OCI-LY7 (cell line): ENCODE measurements around the gene ANXA4. TPM values are rescaled to one million over a fixed set of nuclear protein-coding genes. Genes with fewer than 3 reads are reported as not detected.

ENCODE experiments used
- BruUV-seq: library from RNA; stranded (reverse); fragments of 400-500 nt; replicated peaks from 2 replicates; lab custom pipeline; 2021; lab: Mats Ljungman, UMichigan
- CTCF ChIA-PET: fragments of 300-600 bp; sonication (Branson Sonifier 250); formaldehyde crosslinking; loops from one replicate; lab custom pipeline; 2022; ENCODE audit warnings: antibody characterized with exemption; ENCODE audit not compliant: unreplicated experiment; lab: Charles Lee
- POLR2A ChIA-PET: fragments of 300-600 bp; sonication (Branson Sonifier 250); formaldehyde crosslinking; loops from one replicate; lab custom pipeline; 2022; ENCODE audit warnings: antibody characterized with exemption; lab: Charles Lee
- DNase-seq: peaks from one replicate; pipeline ENCODE4 v3.0.0-alpha.2; 2015; ENCODE audit warnings: low spot score
- H2AFZ ChIP-seq: fragments of 200-600 bp; sonication (generic), shearing (Covaris generic); 2 replicates; pipeline ENCODE4 v1.6.1; 2014; ENCODE audit warnings: mild to moderate bottlenecking, antibody characterized with exemption, low read length, moderate library complexity
- H3K27ac ChIP-seq: fragments of 200-600 bp; sonication (generic); 2 replicates; pipeline ENCODE4 v1.5.1; 2014; ENCODE audit warnings: mixed run types, low read depth, mild to moderate bottlenecking, moderate library complexity, low read length, inconsistent platforms; ENCODE audit not compliant: poor library complexity, severe bottlenecking
- H3K36me3 ChIP-seq: fragments of 200-600 bp; sonication (generic); 2 replicates; pipeline ENCODE4 v1.6.1; 2014; ENCODE audit warnings: mild to moderate bottlenecking, antibody characterized with exemption, low read length, moderate library complexity, mixed read lengths; ENCODE audit not compliant: insufficient read depth
- H3K4me1 ChIP-seq: fragments of 200-600 bp; sonication (generic); 2 replicates; pipeline ENCODE4 v1.5.1; 2014; ENCODE audit warnings: mild to moderate bottlenecking, low read length; ENCODE audit not compliant: insufficient read depth, poor library complexity, severe bottlenecking
- H3K4me2 ChIP-seq: fragments of 200-600 bp; sonication (generic); 2 replicates; pipeline ENCODE4 v1.6.1; 2014; ENCODE audit warnings: mild to moderate bottlenecking, low read length
- H3K4me3 ChIP-seq: fragments of 200-600 bp; sonication (generic); 2 replicates; pipeline ENCODE4 v1.5.1; 2014; ENCODE audit warnings: mild to moderate bottlenecking, low read depth, low read length; ENCODE audit not compliant: poor library complexity, severe bottlenecking
- H3K79me2 ChIP-seq: fragments of 200-600 bp; sonication (generic); 2 replicates; pipeline ENCODE4 v1.6.1; 2016; ENCODE audit warnings: low read depth, mild to moderate bottlenecking, low read length, moderate library complexity, mixed read lengths; ENCODE audit not compliant: insufficient read depth
- H3K9me2 ChIP-seq: fragments of 200-600 bp; sonication (generic); 2 replicates; pipeline ENCODE4 v1.6.1; 2016; ENCODE audit warnings: mild to moderate bottlenecking, low read length, mixed read lengths; ENCODE audit not compliant: insufficient read depth
- H3K9me3 ChIP-seq: fragments of 200-600 bp; sonication (generic); 2 replicates; pipeline ENCODE4 v1.6.1; 2014; ENCODE audit warnings: mild to moderate bottlenecking, mixed run types, low read length, mixed read lengths
- H4K20me1 ChIP-seq: fragments of 200-600 bp; sonication (generic); 2 replicates; pipeline ENCODE4 v1.6.1; 2014; ENCODE audit warnings: mild to moderate bottlenecking, antibody characterized with exemption, low read length, moderate library complexity, mixed read lengths; ENCODE audit not compliant: insufficient read depth
- CTCF ChIP-seq: fragments of 200-600 bp; sonication (generic); conservative IDR thresholded peaks from 2 replicates; pipeline ENCODE4 v1.5.1; 2014; ENCODE audit warnings: mild to moderate bottlenecking, antibody characterized with exemption, low read length, moderate library complexity, mixed read lengths
- EZH2phosphoT487 ChIP-seq: fragments of 200-600 bp; sonication (generic); IDR thresholded peaks from 2 replicates; pipeline ENCODE4 v1.6.1; 2018; ENCODE audit warnings: low read depth, borderline replicate concordance, mild to moderate bottlenecking, mixed run types, antibody characterized with exemption, low read length, moderate library complexity, mixed read lengths
- intact Hi-C: fragments of 100-400 bp; cut with micrococcal nuclease; formaldehyde crosslinking; loops from one replicate; pipeline ENCODE4 v1.10.0; 2022; ENCODE audit not compliant: unreplicated experiment
- total RNA-seq, 2 experiments: library from RNA; depleted of rRNA in 1 of 2; stranded (reverse); fragments of >200 nt in 1 of 2; shearing (Covaris generic) in 1 of 2; gene quantifications; 2 replicates each; pipeline ENCODE4 v1.2.3, GENCODE V29; 2014 to 2022

ANXA4 gene
- total RNA-seq, 2 experiments from 2014 or later: 0.38 to 3.5 TPM

- Histone ChIP-seq H3K27ac (no peak overlapping the region), H4K20me1 (no peaks in the 10 kb centered on the region), H3K4me2 (no peak overlapping the region), H3K9me3 (no peaks in the 10 kb centered on the region), H3K4me1 (no peaks in the 10 kb centered on the region), H3K79me2 (no peaks in the 10 kb centered on the region), H3K4me3 (no peak overlapping the region), H2AFZ (no peak overlapping the region), H3K36me3 (no peaks in the 10 kb centered on the region), H3K9me2 (no peaks in the 10 kb centered on the region)
- intact Hi-C loops: no loop called here
- ChIA-PET CTCF (no interaction called here), POLR2A (interaction anchor here (1.0 to 1.6 kb wide), 2 partner anchors 12 to 18 kb away, joined by 3 to 15 read pairs; no protein-coding TSS in a partner anchor)
- TF ChIP-seq CTCF (no peak), EZH2phosphoT487 (no peak)
- BruUV-seq: no TSS peak
- DNase-seq: no peak
Measured at GRCh38 chr2:69767034-69767433, 25.1 kb downstream of the ANXA4 start.

GRCh38 chr2:69768235-69768634, 26.3 kb downstream of the ANXA4 start:
- Histone ChIP-seq H3K9me3 (no peaks in the 10 kb centered on the region), H3K4me1 (no peaks in the 10 kb centered on the region), H3K9me2 (no peaks in the 10 kb centered on the region), H3K4me3 (no peak overlapping the region), H4K20me1 (no peaks in the 10 kb centered on the region), H3K4me2 (no peak overlapping the region), H3K36me3 (no peaks in the 10 kb centered on the region), H2AFZ (no peak overlapping the region), H3K27ac (no peak overlapping the region), H3K79me2 (no peaks in the 10 kb centered on the region)
- no peak for TF ChIP-seq EZH2phosphoT487
- TF ChIP-seq CTCF: no peak
- ChIA-PET CTCF (no interaction called here), POLR2A (interaction anchor here (0.5 to 1.6 kb wide), 5 partner anchors 11 to 44 kb away, joined by 3 to 15 read pairs (median 3); no protein-coding TSS in a partner anchor)
- BruUV-seq: no TSS peak
- no peak for DNase-seq
- intact Hi-C loops: no loop called here

- no peak overlapping the region for H3K4me3 ChIP-seq
- no peak overlapping the region for H3K27ac ChIP-seq
- H3K9me3 ChIP-seq: no peaks in the 10 kb centered on the region
- H3K9me2 ChIP-seq: no peaks in the 10 kb centered on the region
- no peaks in the 10 kb centered on the region for H4K20me1 ChIP-seq
- no peaks in the 10 kb centered on the region for H3K79me2 ChIP-seq
- no TSS peak for BruUV-seq
- H3K36me3 ChIP-seq: no peaks in the 10 kb centered on the region
- no peak overlapping the region for H2AFZ ChIP-seq
- ChIA-PET CTCF (no interaction called here), POLR2A (interaction anchor here (1.3 kb wide), 1 partner anchor 44 kb away, joined by 6 read pairs; no protein-coding TSS in a partner anchor)
- H3K4me1 ChIP-seq: no peaks in the 10 kb centered on the region
- H3K4me2 ChIP-seq: no peak overlapping the region
- no peak for DNase-seq
- intact Hi-C loops: no loop called here
- TF ChIP-seq CTCF: no peak
- no peak for TF ChIP-seq EZH2phosphoT487
Measured at GRCh38 chr2:69768789-69769188, 26.9 kb downstream of the ANXA4 start.
